CD4-positive, alpha-beta memory T cell (primary cell): ENCODE results near the gene LIG1. TPM values are rescaled to one million over a fixed set of nuclear protein-coding genes. Genes with fewer than 3 reads are reported as not detected.
A peak's percentile ranks its signal among the peaks of the same experiment; 100 is the strongest.
"Not testable (repeated sequence)": the region's sequence is repeated elsewhere in the genome, so short reads cannot be mapped to it uniquely, and the experiment has no call there.

Experiments
- CTCF ChIA-PET: fragments of 350-600 bp; sonication (Branson Sonifier 250); formaldehyde crosslinking; loops from one replicate; lab custom pipeline; 2021; ENCODE audit warnings: inconsistent platforms; ENCODE audit not compliant: partially characterized antibody; lab: Charles Lee
- POLR2A ChIA-PET: fragments of 350-600 bp; sonication (Branson Sonifier 250); formaldehyde crosslinking; loops from one replicate; lab custom pipeline; 2021; ENCODE audit not compliant: partially characterized antibody; lab: Charles Lee
- DNase-seq, 5 donors: peaks; one replicate each; pipeline versions ENCODE4 v3.0.0 to v3.0.0-alpha.2; 2020 to 2022; ENCODE audit warnings: mixed read lengths in 1 of 5
- H3K27ac ChIP-seq: one replicate; pipeline ENCODE4 v1.7.0; 2013; ENCODE audit warnings: low read depth, low read length
- H3K27me3 ChIP-seq: 2 replicates; pipeline ENCODE4 v1.7.0; 2013; ENCODE audit warnings: mild to moderate bottlenecking, low read length, moderate library complexity; ENCODE audit not compliant: insufficient read depth
- H3K36me3 ChIP-seq: 2 replicates; pipeline ENCODE4 v1.7.0; 2013; ENCODE audit warnings: mild to moderate bottlenecking, low read length, moderate library complexity; ENCODE audit not compliant: insufficient read depth
- H3K4me1 ChIP-seq: 2 replicates; pipeline ENCODE4 v1.7.0; 2013; ENCODE audit warnings: mild to moderate bottlenecking, low read length, moderate library complexity; ENCODE audit not compliant: insufficient read depth
- H3K4me3 ChIP-seq, 2 donors: one replicate each; pipeline ENCODE4 v1.7.0; 2013; ENCODE audit warnings: low read length in 2 of 2, mild to moderate bottlenecking in 1 of 2
- H3K9me3 ChIP-seq, 2 donors: one replicate each; pipeline ENCODE4 v1.7.0; 2013; ENCODE audit warnings: low read length in 2 of 2, control low read depth in 1 of 2; ENCODE audit not compliant: control insufficient read depth in 1 of 2
- H3K27ac Mint-ChIP-seq, 7 donors: one replicate each; pipeline ENCODE4 v1.8.0; 2020 to 2021; ENCODE audit warnings: mixed read lengths in 7 of 7, mild to moderate bottlenecking in 6 of 7, inconsistent platforms in 3 of 7, moderate library complexity in 3 of 7
- H3K27me3 Mint-ChIP-seq, 2 donors: one replicate each; pipeline ENCODE4 v1.8.0; 2020 to 2021; ENCODE audit warnings: mixed read lengths in 2 of 2
- H3K36me3 Mint-ChIP-seq, 2 donors: one replicate each; pipeline ENCODE4 v1.8.0; 2020 to 2021; ENCODE audit warnings: mixed read lengths in 2 of 2, inconsistent platforms in 1 of 2, mild to moderate bottlenecking in 1 of 2
- H3K4me1 Mint-ChIP-seq, 4 donors: one replicate each; pipeline ENCODE4 v1.8.0; 2020 to 2021; ENCODE audit warnings: mixed read lengths in 4 of 4, mild to moderate bottlenecking in 1 of 4
- H3K4me3 Mint-ChIP-seq, 8 donors: one replicate each; pipeline ENCODE4 v1.8.0; 2020 to 2021; ENCODE audit warnings: mixed read lengths in 8 of 8, mild to moderate bottlenecking in 7 of 8, moderate library complexity in 6 of 8, inconsistent platforms in 3 of 8
- H3K9me3 Mint-ChIP-seq, 8 donors: one replicate each; pipeline ENCODE4 v1.8.0; 2020 to 2021; ENCODE audit warnings: mixed read lengths in 8 of 8, mild to moderate bottlenecking in 5 of 8, inconsistent platforms in 3 of 8, moderate library complexity in 1 of 8
- intact Hi-C: fragments of 100-400 bp; cut with micrococcal nuclease; formaldehyde crosslinking; loops from one replicate; pipeline ENCODE4 v1.15.1; 2023
- polyA plus RNA-seq, 2 donors: library from polyadenylated mRNA; unstranded; fragments of 300-500 nt; fragmentation: Illumina TruSeq; gene quantifications; one replicate each; pipeline ENCODE4 v1.2.3, GENCODE V29; 2021
- total RNA-seq, 2 experiments: library from RNA; stranded (reverse); gene quantifications; one replicate each; pipeline ENCODE4 v1.2.3, GENCODE V29; 2021

Gene LIG1
- total and polyA plus RNA-seq, 4 experiments from 2014 or later = 13.4 to 124 (median 74.2) TPM

DNA sequence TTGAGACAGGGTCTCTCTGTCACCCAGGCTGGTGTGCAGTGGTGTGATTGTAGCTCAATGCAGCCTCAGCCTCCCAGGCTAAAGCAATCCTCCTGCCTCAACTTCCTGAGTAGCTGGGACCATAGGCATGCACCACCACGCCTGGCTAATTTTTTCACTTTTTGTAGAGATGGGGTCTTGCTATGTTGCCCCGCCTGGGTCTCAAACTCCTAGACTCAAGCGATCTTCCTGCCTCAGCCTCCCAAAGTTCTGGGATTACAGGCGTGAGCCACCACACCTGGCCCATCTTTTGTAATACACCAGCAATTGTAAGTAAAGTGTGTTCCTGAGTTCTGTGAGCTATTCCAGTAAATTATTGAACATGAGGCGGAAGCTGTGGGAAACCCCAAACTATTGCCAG lies 66.2 kb downstream of the LIG1 start:
- ChIA-PET CTCF (interaction anchor here (1.0 to 3.4 kb wide), 7 partner anchors 20 to 157 kb away, joined by 3 to 14 read pairs (median 4); no protein-coding TSS in a partner anchor), POLR2A (no interaction called here)
- intact Hi-C loops = no loop called here
- Mint-ChIP-seq H3K36me3 (peaks cover 0 to 3% of the 10 kb centered on the region in 2 donors), H3K27me3 (peaks cover 0 to 2% of the 10 kb centered on the region in 2 donors), H3K9me3 (no peaks in the 10 kb centered on the region), H3K4me3 (no peak overlapping the region), H3K27ac (no peak overlapping the region), H3K4me1 (peaks cover 0 to 13% (median 8%) of the 10 kb centered on the region in 4 donors)
- peaks cover 4% of the 10 kb centered on the region for H3K4me1 ChIP-seq
- H3K27me3 ChIP-seq = no peaks in the 10 kb centered on the region
- no peak overlapping the region for H3K4me3 ChIP-seq
- DNase-seq = no peak
- H3K27ac ChIP-seq = no peak overlapping the region
- H3K36me3 ChIP-seq = no peaks in the 10 kb centered on the region
- no peaks in the 10 kb centered on the region for H3K9me3 ChIP-seq

DNA sequence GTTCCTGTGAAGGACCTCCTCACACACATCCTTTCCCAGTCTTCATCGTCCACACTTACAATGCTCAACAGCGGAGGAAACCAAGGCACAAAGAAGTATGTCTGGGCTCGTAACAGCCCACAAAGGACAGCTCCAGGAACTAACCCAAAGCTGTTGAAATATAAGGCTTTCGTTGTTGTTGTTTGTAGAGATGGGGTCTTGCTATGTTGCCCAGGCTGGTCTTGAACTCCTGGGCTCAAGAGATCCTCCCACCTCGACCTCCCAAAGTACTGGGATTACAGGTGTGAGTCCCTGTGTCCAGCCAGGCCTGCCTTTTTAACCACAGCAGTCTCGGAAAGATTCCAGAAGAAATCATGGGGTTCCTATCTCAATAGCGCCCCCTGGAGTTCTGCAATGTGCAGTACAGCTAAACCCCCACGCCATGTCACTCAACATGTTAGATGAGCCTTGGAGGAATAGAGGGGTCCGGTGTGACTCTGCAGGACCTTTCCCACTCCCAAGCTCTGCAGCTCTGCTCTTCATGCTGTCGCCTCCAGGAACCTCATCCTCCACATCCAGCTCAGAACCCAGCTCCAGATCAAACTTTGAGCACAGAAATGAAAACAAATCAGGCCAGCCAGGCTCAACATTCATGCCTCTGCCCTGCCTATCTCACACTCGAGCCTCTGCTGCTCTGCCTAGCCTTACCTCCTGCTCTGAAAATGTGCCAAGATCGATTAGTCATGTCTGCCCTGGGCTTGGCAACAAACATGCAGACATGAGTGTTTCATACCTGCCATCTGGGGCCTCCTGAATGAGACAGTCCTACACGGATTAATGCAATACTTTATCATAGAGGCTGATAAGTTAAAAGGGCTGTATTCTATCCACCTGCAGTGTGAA lies 67.0 kb downstream of the LIG1 start:
- no peaks in the 10 kb centered on the region for H3K27me3 ChIP-seq
- peaks cover 0 to 2% of the 10 kb centered on the region in 2 donors for H3K27me3 Mint-ChIP-seq
- H3K9me3 ChIP-seq = no peaks in the 10 kb centered on the region
- H3K4me1 ChIP-seq = peaks cover 4% of the 10 kb centered on the region
- H3K4me3 Mint-ChIP-seq = peak overlapping the region in 1 of 8 donors; percentile 25
- no peaks in the 10 kb centered on the region for H3K36me3 ChIP-seq
- intact Hi-C loops = no loop called here
- peaks cover 0 to 3% of the 10 kb centered on the region in 2 donors for H3K36me3 Mint-ChIP-seq
- peaks cover 0 to 13% (median 8%) of the 10 kb centered on the region in 4 donors for H3K4me1 Mint-ChIP-seq
- H3K27ac Mint-ChIP-seq = peak overlapping the region in 2 of 7 donors; percentile 31 to 63
- no peak overlapping the region for H3K4me3 ChIP-seq
- CTCF ChIA-PET = interaction anchor here (1.0 to 3.4 kb wide), 9 partner anchors 10 to 158 kb away, joined by 3 to 14 read pairs (median 4); no protein-coding TSS in a partner anchor
- no peak overlapping the region for H3K27ac ChIP-seq
- POLR2A ChIA-PET = no interaction called here
- H3K9me3 Mint-ChIP-seq = no peaks in the 10 kb centered on the region
- peak in 4 of 5 donors; percentile 22 to 35 (median 28) for DNase-seq

DNA sequence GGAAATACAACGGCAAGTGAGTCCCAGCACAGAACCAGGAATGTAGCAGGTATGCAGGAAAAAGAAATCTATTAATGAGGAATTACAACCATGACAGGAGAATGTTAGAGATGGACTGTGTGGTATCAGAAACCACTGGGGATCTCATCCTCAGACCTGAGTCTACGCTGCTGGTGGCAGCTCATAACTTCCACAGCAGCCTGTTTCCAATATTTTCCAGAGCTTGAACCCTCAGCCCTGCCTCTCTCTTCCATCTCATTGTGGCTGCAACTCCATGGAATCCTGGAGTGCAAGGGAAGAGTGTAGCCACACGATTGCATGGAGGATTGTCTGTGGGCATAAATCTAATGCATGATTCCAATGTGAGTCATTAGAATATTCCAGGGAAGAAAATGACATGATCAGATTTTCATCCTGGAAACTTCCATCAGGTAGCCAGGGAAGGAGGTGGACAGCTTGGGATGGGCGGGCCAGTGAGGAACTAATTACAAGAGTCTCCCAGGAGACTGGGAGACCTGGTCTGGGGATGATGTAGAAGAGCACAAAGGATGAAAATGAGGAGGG lies 74.5 kb downstream of the LIG1 start:
- intact Hi-C loops = no loop called here
- no peak overlapping the region for H3K27ac Mint-ChIP-seq
- CTCF ChIA-PET = interaction anchor here (0.9 to 1.8 kb wide), 3 partner anchors 11 to 171 kb away, joined by 4 to 5 read pairs (median 4); no protein-coding TSS in a partner anchor

DNA sequence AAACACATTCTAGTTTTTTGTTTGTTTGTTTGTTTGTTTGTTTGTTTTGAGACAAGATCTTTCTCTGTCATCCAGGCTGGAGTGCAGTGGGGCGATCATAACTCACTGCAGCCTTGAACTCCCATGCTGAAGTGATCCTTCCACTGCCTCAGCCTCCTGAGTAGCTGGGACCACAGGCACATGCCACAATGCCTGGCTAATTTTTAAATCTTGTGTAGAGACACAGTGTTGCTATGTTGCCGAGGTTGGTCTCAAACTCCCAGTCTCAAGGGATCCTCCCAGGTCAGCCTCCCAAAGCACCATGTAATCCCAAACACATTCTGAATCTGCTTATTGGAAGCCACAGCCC lies 75.3 kb downstream of the LIG1 start:
- H3K4me3 ChIP-seq = no peak overlapping the region
- peaks cover 1 to 8% of the 10 kb centered on the region in 2 donors for H3K27me3 Mint-ChIP-seq
- peaks cover 0 to 3% of the 10 kb centered on the region in 2 donors for H3K9me3 ChIP-seq
- ChIA-PET POLR2A (no interaction called here), CTCF (interaction anchor here (1.2 to 1.8 kb wide), 2 partner anchors 131 to 172 kb away, joined by 4 to 5 read pairs; no protein-coding TSS in a partner anchor)
- no peak overlapping the region for H3K27ac Mint-ChIP-seq
- intact Hi-C loops = no loop called here
- H3K9me3 Mint-ChIP-seq = peaks cover 0 to 34% (median 19%) of the 10 kb centered on the region in 8 donors
- no peaks in the 10 kb centered on the region for H3K36me3 ChIP-seq
- no peak for DNase-seq
- no peak overlapping the region for H3K27ac ChIP-seq
- no peaks in the 10 kb centered on the region for H3K27me3 ChIP-seq
- H3K4me1 Mint-ChIP-seq = peaks cover 0 to 4% (median 0%) of the 10 kb centered on the region in 4 donors
- peaks cover 11 to 26% of the 10 kb centered on the region in 2 donors for H3K36me3 Mint-ChIP-seq
- no peak overlapping the region for H3K4me3 Mint-ChIP-seq
- no peaks in the 10 kb centered on the region for H3K4me1 ChIP-seq

More for the DNA sequence above, 74.5 kb downstream of the LIG1 start:
- POLR2A ChIA-PET = no interaction called here
- H3K4me3 Mint-ChIP-seq = no peak overlapping the region
- H3K4me1 Mint-ChIP-seq = peaks cover 0 to 4% (median 0%) of the 10 kb centered on the region in 4 donors
- no peak overlapping the region for H3K27ac ChIP-seq
- H3K4me1 ChIP-seq = no peaks in the 10 kb centered on the region
- DNase-seq = no peak
- peaks cover 0 to 34% (median 19%) of the 10 kb centered on the region in 8 donors for H3K9me3 Mint-ChIP-seq
- no peaks in the 10 kb centered on the region for H3K27me3 ChIP-seq
- peaks cover 0 to 4% of the 10 kb centered on the region in 2 donors for H3K27me3 Mint-ChIP-seq
- no peak overlapping the region for H3K4me3 ChIP-seq
- H3K36me3 ChIP-seq = no peaks in the 10 kb centered on the region
- peaks cover 0 to 3% of the 10 kb centered on the region in 2 donors for H3K9me3 ChIP-seq
- peaks cover 11 to 26% of the 10 kb centered on the region in 2 donors for H3K36me3 Mint-ChIP-seq

DNA sequence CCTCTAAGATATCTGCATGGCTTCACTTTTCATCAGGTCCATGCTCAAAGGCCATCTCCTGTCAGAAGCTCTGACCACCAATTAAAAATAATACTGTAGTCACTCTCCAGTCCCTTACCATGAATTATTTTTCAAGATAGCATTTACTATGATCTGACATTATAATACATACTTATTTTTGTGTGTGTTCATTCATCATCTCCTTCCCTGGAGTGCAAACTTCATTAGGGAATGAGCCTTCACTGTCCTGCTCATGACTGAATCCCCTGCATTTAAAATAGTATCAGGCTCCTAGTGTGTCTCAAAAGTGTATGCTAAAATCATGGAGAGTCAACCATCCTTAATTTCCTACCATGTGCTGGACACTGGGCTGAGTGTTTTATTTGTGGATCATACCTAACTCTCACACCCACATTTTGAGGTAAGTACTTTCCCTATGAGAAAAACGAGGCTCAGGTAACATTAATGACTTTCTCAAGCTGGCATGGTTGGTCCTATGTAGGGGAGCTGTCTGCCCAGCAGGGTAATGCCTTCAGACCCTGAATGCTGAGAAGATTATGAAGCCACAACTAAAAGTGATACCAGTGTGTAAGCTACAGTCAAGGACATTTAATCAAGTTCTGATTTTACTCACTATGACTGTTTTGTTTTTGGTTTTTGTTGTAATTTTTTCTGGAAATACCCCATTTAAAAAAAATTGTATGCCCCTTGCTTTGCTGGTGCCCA lies 75.9 kb downstream of the LIG1 start:
- H3K27me3 Mint-ChIP-seq = peaks cover 1 to 11% of the 10 kb centered on the region in 2 donors
- no peak for DNase-seq
- peaks cover 0 to 4% (median 0%) of the 10 kb centered on the region in 4 donors for H3K4me1 Mint-ChIP-seq
- peaks cover 11 to 26% of the 10 kb centered on the region in 2 donors for H3K36me3 Mint-ChIP-seq
- no peak overlapping the region for H3K27ac Mint-ChIP-seq
- peaks cover 0 to 34% (median 19%) of the 10 kb centered on the region in 8 donors for H3K9me3 Mint-ChIP-seq
- intact Hi-C loops = no loop called here
- Histone ChIP-seq H3K4me1 (no peaks in the 10 kb centered on the region), H3K4me3 (no peak overlapping the region), H3K27ac (no peak overlapping the region), H3K27me3 (no peaks in the 10 kb centered on the region), H3K9me3 (peaks cover 0 to 3% of the 10 kb centered on the region in 2 donors), H3K36me3 (no peaks in the 10 kb centered on the region)
- H3K4me3 Mint-ChIP-seq = no peak overlapping the region
- ChIA-PET POLR2A (no interaction called here), CTCF (interaction anchor here (1.0 to 1.8 kb wide), 3 partner anchors 8 to 172 kb away, joined by 3 to 5 read pairs (median 4); no protein-coding TSS in a partner anchor)

DNA sequence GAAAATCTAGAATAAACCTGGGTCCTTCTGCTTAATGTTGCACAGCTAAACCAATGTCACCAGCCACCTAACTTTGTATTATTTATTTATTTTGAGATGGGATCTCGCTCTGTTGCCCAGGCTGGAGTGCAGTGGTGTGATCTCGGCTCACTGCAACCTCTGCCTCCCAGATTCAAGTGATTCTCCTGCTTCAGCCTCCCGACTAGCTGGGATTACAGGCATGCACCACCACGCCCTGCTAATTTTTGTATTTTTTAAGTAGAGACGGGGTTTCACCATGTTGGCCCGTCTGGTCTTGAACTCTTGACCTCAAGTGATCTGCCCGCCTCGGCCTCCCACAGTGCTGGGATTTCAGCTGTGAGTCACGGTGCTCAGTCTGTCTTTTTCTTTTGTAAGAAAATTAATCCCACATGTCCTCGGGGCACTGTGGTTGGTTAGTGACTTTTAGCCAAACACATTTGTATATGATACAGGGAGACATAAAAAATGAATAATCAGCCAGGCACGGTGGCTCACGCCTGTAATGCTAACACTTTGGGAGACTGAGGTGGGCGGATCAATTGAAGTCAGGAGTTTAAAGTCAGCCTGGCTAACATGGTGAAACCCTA lies 78.9 kb downstream of the LIG1 start:
- POLR2A ChIA-PET, H3K27me3 ChIP-seq, H3K9me3 ChIP-seq, H3K4me1 ChIP-seq, intact Hi-C loops, CTCF ChIA-PET, H3K36me3 ChIP-seq, H3K27ac ChIP-seq, H3K4me1 Mint-ChIP-seq, H3K27ac Mint-ChIP-seq, H3K4me3 Mint-ChIP-seq, DNase-seq, H3K4me3 ChIP-seq: not testable (repeated sequence)
- H3K36me3 Mint-ChIP-seq = peaks cover 11 to 20% of the 10 kb centered on the region in 2 donors
- H3K27me3 Mint-ChIP-seq = peaks cover 3 to 14% of the 10 kb centered on the region in 2 donors
- peaks cover 0 to 32% (median 19%) of the 10 kb centered on the region in 8 donors for H3K9me3 Mint-ChIP-seq
